A549 (cell line): ENCODE data around the gene IRF4. TPM values are rescaled to one million over a fixed set of nuclear protein-coding genes. Genes with fewer than 3 reads are reported as not detected.

Experiments used
- ATAC-seq, 2 experiments: fragments of 200-7000 bp in 1 of 2; fragments of >200 bp in 1 of 2; cut with Nextera tagmentation in 1 of 2; cut with Tn5 transposase in 1 of 2; 3 replicates each; pipeline versions ENCODE4 v1.8.0 to v1.9.1; 2018 to 2020; ENCODE audit warnings: mild to moderate bottlenecking in 1 of 2, moderate library complexity in 1 of 2
- CTCF ChIA-PET: fragments of 300-600 bp; sonication (Branson Sonifier 250); formaldehyde crosslinking; extraction: SDS; loops from one replicate; lab custom pipeline; 2021; ENCODE audit warnings: antibody characterized with exemption, inconsistent platforms; lab: Yijun Ruan, JAX
- POLR2A ChIA-PET: fragments of 350-600 bp; formaldehyde crosslinking; extraction: SDS; loops from one replicate; lab custom pipeline; 2021; ENCODE audit warnings: antibody characterized with exemption, inconsistent platforms; lab: Yijun Ruan, JAX
- DNase-seq, 2 experiments: peaks; one replicate each; pipeline versions ENCODE4 v3.0.0 to v3.0.0-alpha.2; 2011 to 2016; ENCODE audit warnings: low read depth in 1 of 2, low spot score in 1 of 2
- FAIRE-seq: peaks from 2 replicates; lab custom pipeline; 2011; peaks lifted over from hg19 to GRCh38; lab: Jason Lieb, UNC
- H3K27ac ChIP-seq, 2 experiments: fragments of >200 bp; sonication (Bioruptor Twin); formaldehyde crosslinking; 3 replicates each; pipeline ENCODE4 v1.5.1; 2016 to 2017
- H3K4me1 ChIP-seq: fragments of >200 bp; sonication (Bioruptor Twin); formaldehyde crosslinking; 3 replicates; pipeline ENCODE4 v1.6.1; 2016
- H3K4me2 ChIP-seq: fragments of >200 bp; sonication (Bioruptor Twin); formaldehyde crosslinking; 3 replicates; pipeline ENCODE4 v1.6.1; 2016
- H3K4me3 ChIP-seq: fragments of >200 bp; sonication (Bioruptor Twin); formaldehyde crosslinking; 3 replicates; pipeline ENCODE4 v1.5.1; 2016
- H3K9me3 ChIP-seq: fragments of >200 bp; sonication (Bioruptor Twin); formaldehyde crosslinking; 3 replicates; pipeline ENCODE4 v1.6.1; 2016
- ATOH8 ChIP-seq: fragments of 250-450 bp; sonication (Bioruptor Pico); IDR thresholded peaks from 2 replicates; pipeline ENCODE4 v1.5.0; 2020; ENCODE audit warnings: low read depth, mild to moderate bottlenecking, moderate library complexity
- CBX2 ChIP-seq: fragments of 200-600 bp; sonication (generic); IDR thresholded peaks from 2 replicates; pipeline ENCODE4 v1.6.1; 2016; ENCODE audit warnings: low read depth, mild to moderate bottlenecking, borderline replicate concordance
- CBX8 ChIP-seq: fragments of 200-600 bp; sonication (generic); IDR thresholded peaks from 2 replicates; pipeline ENCODE4 v1.6.1; 2016
- CEBPB ChIP-seq, 2 experiments: fragments of >200 bp in 1 of 2; sonication (Bioruptor Twin) in 1 of 2; formaldehyde crosslinking in 1 of 2; IDR thresholded peaks; 2 replicates each; pipeline ENCODE4 v1.6.1; 2012 to 2016
- CHD4 ChIP-seq: fragments of 200-600 bp; sonication (generic); IDR thresholded peaks from 2 replicates; pipeline ENCODE4 v1.6.1; 2016; ENCODE audit warnings: antibody characterized with exemption, mild to moderate bottlenecking, borderline replicate concordance
- CTCF ChIP-seq: fragments of >200 bp; sonication (Bioruptor Twin); formaldehyde crosslinking; IDR thresholded peaks from 3 replicates; pipeline ENCODE4 v1.5.1; 2016
- E2F6 ChIP-seq: IDR thresholded peaks from 2 replicates; pipeline ENCODE4 v1.6.1; 2012; ENCODE audit warnings: low read depth, borderline replicate concordance
- FOSB ChIP-seq: fragments of 250-450 bp; sonication (Bioruptor Pico); IDR thresholded peaks from 2 replicates; pipeline ENCODE4 v1.5.0; 2020; ENCODE audit warnings: mild to moderate bottlenecking, moderate library complexity
- FOXS1 ChIP-seq: fragments of 250-450 bp; sonication (Bioruptor Pico); IDR thresholded peaks from 2 replicates; pipeline ENCODE4 v1.5.0; 2020; ENCODE audit warnings: mild to moderate bottlenecking, moderate library complexity
- GATA3 ChIP-seq: IDR thresholded peaks from 2 replicates; pipeline ENCODE4 v1.6.1; 2012; ENCODE audit warnings: borderline replicate concordance
- HOXA7 ChIP-seq: fragments of 250-450 bp; sonication (Bioruptor Pico); IDR thresholded peaks from 2 replicates; pipeline ENCODE4 v1.5.0; 2020; ENCODE audit warnings: mild to moderate bottlenecking, moderate library complexity
- HOXB13 ChIP-seq: fragments of 250-450 bp; sonication (Bioruptor Pico); IDR thresholded peaks from 2 replicates; pipeline ENCODE4 v1.5.0; 2020; ENCODE audit warnings: low read depth, mild to moderate bottlenecking, moderate library complexity
- JUNB ChIP-seq: fragments of >200 bp; sonication (Bioruptor Twin); formaldehyde crosslinking; IDR thresholded peaks from 2 replicates; pipeline ENCODE4 v1.6.1; 2016
- KDM5A ChIP-seq: fragments of 200-600 bp; sonication (generic); IDR thresholded peaks from 2 replicates; pipeline ENCODE4 v1.6.1; 2016; ENCODE audit warnings: antibody characterized with exemption, mild to moderate bottlenecking
- MAFK ChIP-seq: fragments of 450-650 bp; IDR thresholded peaks from 2 replicates; pipeline ENCODE4 v1.6.1; 2014; ENCODE audit not compliant: partially characterized antibody
- MAZ ChIP-seq: fragments of 150-350 bp; IDR thresholded peaks from 2 replicates; pipeline ENCODE4 v1.6.1; 2014; ENCODE audit warnings: antibody characterized with exemption, low read depth, low read length, borderline replicate concordance
- MYC ChIP-seq: IDR thresholded peaks from 2 replicates; pipeline ENCODE4 v1.6.1; 2012; ENCODE audit warnings: mild to moderate bottlenecking, inconsistent platforms, low read length, improper control_type of control experiment, borderline replicate concordance
- NPAS2 ChIP-seq: fragments of 250-450 bp; sonication (Bioruptor Pico); IDR thresholded peaks from 2 replicates; pipeline ENCODE4 v1.8.0; 2022; ENCODE audit warnings: mild to moderate bottlenecking, moderate library complexity, borderline replicate concordance
- NR3C1 ChIP-seq: fragments of >200 bp; sonication (Bioruptor Twin); formaldehyde crosslinking; IDR thresholded peaks from 3 replicates; pipeline ENCODE4 v1.6.1; 2017
- PBX3 ChIP-seq: IDR thresholded peaks from 2 replicates; pipeline ENCODE4 v1.6.1; 2012
- PHF8 ChIP-seq: fragments of 200-600 bp; sonication (generic); IDR thresholded peaks from 2 replicates; pipeline ENCODE4 v1.6.1; 2016; ENCODE audit warnings: low read depth, mild to moderate bottlenecking, antibody characterized with exemption, moderate library complexity, borderline replicate concordance
- POLR2A ChIP-seq: IDR thresholded peaks from 2 replicates; pipeline ENCODE4 v1.6.1; 2012; ENCODE audit warnings: mild to moderate bottlenecking, low read length
- POLR2AphosphoS2 ChIP-seq: conservative IDR thresholded peaks from 2 replicates; pipeline ENCODE4 v1.6.1; 2012; ENCODE audit warnings: low read length, improper control_type of control experiment, inconsistent platforms
- RAD21 ChIP-seq, 2 experiments: fragments of >200 bp in 1 of 2; sonication (Bioruptor Twin) in 1 of 2; formaldehyde crosslinking in 1 of 2; IDR thresholded peaks in 1 of 2; conservative IDR thresholded peaks in 1 of 2; 2 replicates in 1 of 2; 3 replicates in 1 of 2; pipeline ENCODE4 v1.6.1; 2012 to 2018; ENCODE audit warnings: inconsistent platforms in 1 of 2
- RNF2 ChIP-seq: fragments of 200-600 bp; sonication (generic); IDR thresholded peaks from 2 replicates; pipeline ENCODE4 v1.6.1; 2016; ENCODE audit warnings: low read depth, mild to moderate bottlenecking, antibody characterized with exemption, moderate library complexity, borderline replicate concordance
- USF2 ChIP-seq: fragments of 450-650 bp; IDR thresholded peaks from 2 replicates; pipeline ENCODE4 v1.6.1; 2014; ENCODE audit warnings: antibody characterized with exemption
- ZC3H11A ChIP-seq: fragments of 450-650 bp; IDR thresholded peaks from 2 replicates; pipeline ENCODE4 v1.6.1; 2014; ENCODE audit warnings: antibody characterized with exemption, mild to moderate bottlenecking
- WGBS: methylation state at CpG from one replicate; pipeline ENCODE4 v1.1.6; 2017; ENCODE audit errors: missing lambda C conversion rate; 5-methylcytosine and 5-hydroxymethylcytosine counted together
- polyA plus RNA-seq, 4 experiments: library from polyadenylated mRNA; depleted of rRNA in 3 of 4; stranded (reverse); fragments of >200 nt; fragmentation: RNase III in 1 of 4; extraction: RNeasy Plus Mini Kit Qiagen cat#74134 plus additional on column Dnase treatment in 1 of 4; gene quantifications; 2 replicates in 3 of 4; 3 replicates in 1 of 4; pipeline ENCODE4 v1.2.3, GENCODE V29; 2011 to 2017

The IRF4 gene
- polyA plus RNA-seq, 2 of the 4 experiments (the other 2 are of a cell fraction) = 0.03 TPM

- ATAC-seq = no peak
- 92% methylated on average over 7 of the region's 18 CpGs for WGBS
- Histone ChIP-seq H3K27ac (no peak overlapping the region), H3K4me2 (no peak overlapping the region), H3K4me3 (no peak overlapping the region), H3K4me1 (no peaks in the 10 kb centered on the region), H3K9me3 (no peaks in the 10 kb centered on the region)
- POLR2A ChIA-PET = no interaction called here
- no peak for TF ChIP-seq HOXB13
- no peak for TF ChIP-seq NR3C1
- TF ChIP-seq NPAS2 = no peak
- no peak for TF ChIP-seq USF2
- no peak for TF ChIP-seq CTCF
- TF ChIP-seq MAFK = no peak
- no peak for TF ChIP-seq PBX3
- TF ChIP-seq RNF2 = no peak
- TF ChIP-seq CEBPB (IDR thresholded peaks at IDR 0.05) = no peak
- TF ChIP-seq ATOH8 = no peak
- TF ChIP-seq MAZ = no peak
- TF ChIP-seq POLR2A = no peak
- TF ChIP-seq MYC = no peak
- no peak for TF ChIP-seq ZC3H11A
- no peak for TF ChIP-seq RAD21 (conservative IDR thresholded peaks at IDR 0.05 in 1 of 2, IDR thresholded peaks at IDR 0.05 in 1 of 2)
- TF ChIP-seq CBX8 = no peak
- TF ChIP-seq JUNB = no peak
- TF ChIP-seq FOXS1 (CRISPR knock-in tag) = no peak
- no peak for TF ChIP-seq E2F6
- TF ChIP-seq HOXA7 (CRISPR knock-in tag) = no peak
- CTCF ChIA-PET = no interaction called here
- no peak for FAIRE-seq
- DNase-seq = no peak
Measured at GRCh38 chr6:444653-445275, 53.2 kb downstream of the IRF4 start.

GRCh38 chr6:445571-446417 lies 54.2 kb downstream of the IRF4 start:
- Histone ChIP-seq H3K9me3 (no peaks in the 10 kb centered on the region), H3K4me3 (no peak overlapping the region), H3K4me2 (no peak overlapping the region), H3K27ac (no peak overlapping the region), H3K4me1 (no peaks in the 10 kb centered on the region)
- 58% methylated on average over 11 of the region's 11 CpGs for WGBS
- DNase-seq (no peak), FAIRE-seq (no peak), ATAC-seq (no peak)
- POLR2A ChIA-PET = no interaction called here
- CTCF ChIA-PET = interaction anchor here (1.0 kb wide), 1 partner anchor 9 kb away, joined by 3 read pairs; no protein-coding TSS in a partner anchor
- TF ChIP-seq CBX2 = no peak
- TF ChIP-seq POLR2A = no peak
- no peak for TF ChIP-seq FOSB (CRISPR knock-in tag)
- TF ChIP-seq KDM5A = no peak
- no peak for TF ChIP-seq GATA3
- TF ChIP-seq MAFK = no peak
- no peak for TF ChIP-seq CHD4
- TF ChIP-seq CEBPB (IDR thresholded peaks at IDR 0.05) = no peak
- no peak for TF ChIP-seq JUNB
- TF ChIP-seq E2F6 = no peak
- no peak for TF ChIP-seq POLR2AphosphoS2
- no peak for TF ChIP-seq PBX3
- TF ChIP-seq NPAS2 = no peak
- TF ChIP-seq PHF8 = no peak
- no peak for TF ChIP-seq CBX8
- TF ChIP-seq MAZ = no peak
- no peak for TF ChIP-seq ATOH8
